ENCODE measurements around the gene LENG8. TPM values are rescaled to one million over a fixed set of nuclear protein-coding genes. Genes with fewer than 3 reads are reported as not detected.

Gene LENG8
- total and polyA plus RNA-seq, 10 of the 15 experiments (the other 5 are each of a cell fraction or from before 2014, with no cell fraction given), result 2.3 to 145 (median 34.4) TPM

GRCh38 chr19:54415208-54415900, 33.6 kb upstream of the LENG8 start, which contains the start of gene TTYH1 (continued):
- TF ChIP-seq CREM (IDR thresholded peaks at IDR 0.05; ENCODE audit: low read depth), result no peak
- no peak for TF ChIP-seq SP1 (IDR thresholded peaks at IDR 0.05; ENCODE audit: low read depth, low read length)

DNA sequence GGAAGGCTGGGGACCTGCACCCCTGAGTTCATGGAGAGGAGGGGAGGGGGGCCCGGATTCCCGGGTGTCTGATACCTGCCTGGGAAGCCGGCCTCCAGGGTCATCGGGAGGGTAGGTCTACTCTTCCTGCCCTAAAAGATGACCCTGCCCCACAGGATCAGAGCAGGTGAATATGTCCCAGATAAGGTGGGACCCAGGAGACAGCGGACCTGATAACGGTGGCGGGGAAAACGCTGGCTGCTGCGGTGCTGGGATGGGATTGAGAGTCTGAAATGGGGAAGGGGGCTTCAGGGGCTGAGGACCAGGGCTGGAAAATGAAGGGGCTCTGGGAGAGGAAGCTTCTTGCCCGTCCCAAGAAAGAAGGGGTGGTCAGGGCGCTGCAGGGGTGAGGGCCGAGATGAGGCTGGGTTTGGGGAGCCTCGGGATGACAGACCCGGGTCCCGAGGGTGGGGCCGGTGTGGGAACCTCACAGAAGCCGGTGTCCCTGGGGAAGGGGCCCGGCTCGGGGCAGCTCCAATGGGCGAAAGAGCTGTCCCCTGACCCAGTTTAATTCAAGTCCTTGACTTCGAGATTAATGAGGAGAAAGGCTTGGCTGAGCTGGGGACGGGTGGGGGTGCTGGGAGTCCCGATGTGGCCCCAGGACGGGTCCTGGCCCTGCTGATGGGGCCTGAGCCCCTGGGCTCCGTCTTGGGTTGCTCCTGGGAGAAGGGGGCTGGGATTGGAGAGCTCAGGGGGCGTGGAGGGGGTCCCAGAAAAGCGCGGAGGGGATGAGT, 32.9 kb upstream of the LENG8 start:
- H3K4me3 ChIP-seq, result no peak overlapping the region
- DNase-seq (ENCODE audit: low read depth, low spot score) (no peak), FAIRE-seq (no peak), ATAC-seq (no peak)
- CTCF ChIA-PET, result no interaction called here
- intact Hi-C loops (cut with micrococcal nuclease; ENCODE audit: unreplicated experiment) (no loop called here), in situ Hi-C loops (cut with MboI) (no loop called here)
- no peaks in the 10 kb centered on the region for H3K36me3 ChIP-seq (ENCODE audit: control insufficient read depth in 2 of 2, insufficient read depth in 2 of 2, low read length in 1 of 2)
- no peak overlapping the region for H3K27ac ChIP-seq (ENCODE audit: control insufficient read depth, insufficient read depth)
- no peaks in the 10 kb centered on the region for H4K20me1 ChIP-seq (ENCODE audit: control insufficient read depth, insufficient read depth)
- no peak overlapping the region for H3K9ac ChIP-seq (ENCODE audit: control insufficient read depth, insufficient read depth, low read length)
- H3K9me3 ChIP-seq (replicated peaks; ENCODE audit: control insufficient read depth, insufficient read depth, low read length), result no peaks in the 10 kb centered on the region; the same call in 2 of the 3 replicates
- RAD21 ChIA-PET (ENCODE audit: unreplicated experiment), result interaction anchor here (0.6 kb wide), 1 partner anchor 15 kb away, joined by 3 read pairs; no protein-coding TSS in a partner anchor
- no TSS peak for BruUV-seq (replicated peaks)
- no peaks in the 10 kb centered on the region for H3K79me2 ChIP-seq (ENCODE audit: control insufficient read depth, insufficient read depth, low read length)
- no peak overlapping the region for H3K4me2 ChIP-seq (ENCODE audit: control insufficient read depth, insufficient read depth)
- no peak overlapping the region for H2AFZ ChIP-seq (ENCODE audit: control insufficient read depth, low read depth, low read length)
- POLR2A ChIA-PET, result interaction anchor here (0.7 kb wide), 1 partner anchor 15 kb away, joined by 3 read pairs; no protein-coding TSS in a partner anchor
- no peak for TF ChIP-seq ZNF384 (IDR thresholded peaks at IDR 0.05; ENCODE audit: borderline replicate concordance, low read depth, low read length)
- TF ChIP-seq RCOR1 (conservative IDR thresholded peaks at IDR 0.05; ENCODE audit: low read depth, low read length), result no peak
- TF ChIP-seq ASH2L (IDR thresholded peaks at IDR 0.05; ENCODE audit: borderline replicate concordance, low read depth), result no peak
- no peak for TF ChIP-seq GABPA (IDR thresholded peaks at IDR 0.05; ENCODE audit: low read depth)
- TF ChIP-seq CTCF (IDR thresholded peaks at IDR 0.05 in 2 of 3, conservative IDR thresholded peaks at IDR 0.05 in 1 of 3; ENCODE audit: control insufficient read depth in 2 of 3, extremely low read depth in 1 of 3, insufficient read depth in 1 of 3, low read depth in 3 of 3, low read length in 3 of 3), result no peak
- TF ChIP-seq SMARCA5 (IDR thresholded peaks at IDR 0.05), result no peak
- TF ChIP-seq ZNF622 (IDR thresholded peaks at IDR 0.05), result no peak
- TF ChIP-seq CREM (IDR thresholded peaks at IDR 0.05; ENCODE audit: low read depth), result no peak
- no peak for TF ChIP-seq PAX8 (IDR thresholded peaks at IDR 0.05)
- no peak for TF ChIP-seq STAT1 (conservative IDR thresholded peaks at IDR 0.05)
- SMC1A ChIA-PET (ENCODE audit: uncharacterized antibody, unreplicated experiment), result no interaction called here
- H3K27me3 ChIP-seq (replicated peaks in 1 of 2; ENCODE audit: control insufficient read depth in 2 of 2, insufficient read depth in 2 of 2, low read length in 1 of 2), result peaks cover 0 to 3% of the 10 kb centered on the region in 2 experiments; a peak in 2 of 4 replicates
- H3K4me1 ChIP-seq (ENCODE audit: control insufficient read depth, insufficient read depth, low read length), result peaks cover 8% of the 10 kb centered on the region
- WGBS (ENCODE audit: insufficient coverage, insufficient replicate concordance, low lambda C conversion rate, missing lambda C conversion rate), result 10% methylated on average over 26 of the region's 28 CpGs

Data from GM12878 (cell line).